HG02798 (cell line): Measurements from ENCODE around the gene IZUMO1R.
"Not testable (repeated sequence)": the region's sequence is repeated elsewhere in the genome, so short reads cannot be mapped to it uniquely, and the experiment has no call there.

Experiments used
- ATAC-seq: cut with Tn5 transposase; IDR thresholded peaks from one replicate; pipeline ENCODE4 v1.9.1; 2021; ENCODE audit warnings: mild to moderate bottlenecking; ENCODE audit not compliant: unreplicated experiment, poor library complexity

The IZUMO1R gene

DNA sequence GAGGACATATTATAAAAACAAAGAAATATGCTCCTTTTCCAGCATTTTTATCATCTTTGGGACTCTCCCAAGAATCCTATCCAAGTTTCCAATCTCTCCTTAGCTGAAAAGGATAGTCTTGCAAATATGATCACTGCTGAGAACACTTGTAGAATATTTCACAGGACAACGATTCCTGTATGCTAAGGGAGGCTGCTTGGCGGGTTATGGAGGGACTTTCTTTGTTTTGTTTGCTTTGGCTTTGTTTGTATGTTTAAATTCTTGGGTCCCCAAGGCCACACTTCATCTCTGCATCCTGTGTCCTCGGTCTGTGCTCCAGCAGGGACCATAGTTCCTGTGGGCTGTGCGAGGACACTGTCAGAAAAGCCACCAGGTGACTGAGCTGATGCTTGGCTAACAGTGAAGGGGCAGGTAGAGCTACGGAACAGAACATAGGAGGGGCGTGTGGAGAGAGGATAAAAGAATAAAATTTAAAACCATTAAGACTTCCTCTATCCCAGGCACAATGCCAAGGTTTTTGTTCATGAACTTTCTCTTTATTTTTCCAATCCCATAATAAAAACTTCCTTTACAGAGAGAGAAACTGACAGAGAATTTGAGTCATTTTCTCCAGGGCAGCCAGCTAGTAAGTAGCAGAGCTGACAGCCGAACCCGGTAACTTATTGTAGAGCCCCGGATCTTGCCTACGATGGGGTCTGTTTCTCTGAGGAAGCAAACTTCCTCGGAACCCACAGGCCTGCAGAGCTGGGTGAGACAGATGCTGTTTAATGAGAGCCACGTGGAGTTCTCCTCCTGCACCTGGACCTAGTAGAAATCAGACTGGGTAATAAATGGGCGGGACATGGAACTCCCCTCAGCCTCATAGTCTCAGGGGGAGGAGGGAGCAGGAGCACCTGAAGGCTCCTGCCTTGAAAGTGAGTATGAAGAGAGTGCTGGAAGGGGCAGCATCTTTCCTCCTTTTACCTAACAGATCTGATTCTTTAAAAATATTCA is at the start of gene IZUMO1R:
Gene IZUMO1R (plus strand): TSS at position 615 of the 993 bp plus-strand sequence. CDS start 1,057 bp downstream, outside the sequence.
- ATAC-seq: no peak

DNA sequence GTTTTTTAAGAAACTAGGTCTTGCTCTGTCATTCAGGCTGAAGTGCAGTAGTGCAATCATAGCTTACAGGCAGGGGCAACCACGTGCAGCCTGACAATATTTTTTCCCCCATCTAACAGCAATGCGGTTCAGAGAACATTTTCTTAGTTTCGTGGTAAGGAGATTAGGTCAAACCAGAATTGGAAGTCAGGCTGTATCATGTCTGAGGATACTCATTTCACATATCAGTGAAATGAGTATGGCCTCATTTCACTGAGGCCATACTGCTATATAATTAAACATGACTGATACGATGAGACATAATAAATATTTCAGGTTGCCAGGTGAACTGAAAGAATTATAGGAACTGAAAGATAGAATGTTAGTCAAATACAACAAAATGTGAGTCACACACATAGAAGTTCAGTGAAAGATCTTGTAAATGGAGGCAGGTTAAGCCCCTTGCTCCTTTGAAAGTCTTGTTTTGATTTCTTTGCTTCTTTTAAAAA is 32.5 kb upstream of the IZUMO1R start:
- ATAC-seq: peak; percentile 77

DNA sequence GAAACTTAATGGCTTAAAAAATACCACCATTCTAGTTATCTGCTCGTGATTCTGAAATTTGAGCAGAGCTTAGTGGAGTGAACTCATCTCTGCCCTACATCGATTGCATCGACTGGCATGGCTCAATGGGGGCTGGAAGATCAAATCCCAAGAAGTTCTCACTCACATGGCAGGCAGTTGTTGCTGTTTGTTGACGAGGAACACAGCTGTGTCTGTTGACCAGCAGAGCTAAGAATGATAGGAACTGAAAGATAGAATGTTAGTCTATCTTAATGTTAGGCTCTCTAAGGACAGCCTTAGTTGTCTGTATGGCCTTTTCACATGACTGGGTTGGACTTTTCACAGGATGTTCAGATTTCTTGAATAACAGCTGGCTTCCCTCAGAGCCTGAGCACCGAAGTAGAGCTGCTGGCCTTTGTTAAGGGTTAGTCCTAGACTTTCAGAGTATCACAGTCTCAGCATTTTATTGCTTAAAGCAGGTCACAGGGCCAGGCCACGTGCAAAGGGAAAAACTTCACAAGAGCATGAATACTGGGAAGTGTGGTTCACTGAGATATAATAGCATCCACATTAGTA is 31.6 kb upstream of the IZUMO1R start:
- ATAC-seq: peak; percentile 42

DNA sequence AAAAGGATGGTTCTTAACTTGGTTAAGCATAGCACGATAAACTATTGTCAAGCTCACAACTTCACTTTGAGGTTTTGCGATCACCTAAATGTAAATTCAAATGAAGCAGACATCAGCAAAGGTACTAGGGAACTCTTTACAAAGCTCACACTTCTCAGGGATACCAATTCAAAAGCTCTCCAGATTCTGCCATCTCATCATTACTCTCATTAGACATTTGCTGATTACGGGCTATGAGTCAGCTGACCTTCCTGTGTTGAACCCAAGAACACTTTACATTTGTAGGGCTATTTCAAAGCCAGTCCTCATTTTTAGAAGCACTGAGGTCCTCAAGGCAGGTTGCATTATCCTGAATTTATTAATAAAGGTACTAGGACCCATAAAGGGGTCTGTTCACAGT is 28.4 kb upstream of the IZUMO1R start:
- no peak for ATAC-seq

DNA sequence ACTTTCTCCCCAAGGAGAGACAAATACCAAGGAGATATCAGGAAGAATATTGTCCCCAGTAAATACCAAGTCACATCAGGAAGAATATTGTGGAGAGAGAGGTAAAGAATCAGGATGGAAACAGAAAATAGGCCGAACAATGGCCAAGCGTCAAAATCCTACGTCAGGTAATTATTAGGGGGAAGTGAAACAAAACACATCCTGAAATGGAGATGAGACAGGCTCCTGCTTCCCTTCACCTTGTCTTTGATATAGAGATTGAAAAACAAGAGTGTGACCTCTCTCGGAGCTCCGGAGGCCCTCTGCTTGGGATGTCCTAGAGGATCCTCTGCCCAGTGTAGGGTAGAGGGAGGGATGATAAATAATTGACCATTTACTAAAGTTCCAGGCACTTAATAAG is 27.4 kb upstream of the IZUMO1R start:
- ATAC-seq: no peak

DNA sequence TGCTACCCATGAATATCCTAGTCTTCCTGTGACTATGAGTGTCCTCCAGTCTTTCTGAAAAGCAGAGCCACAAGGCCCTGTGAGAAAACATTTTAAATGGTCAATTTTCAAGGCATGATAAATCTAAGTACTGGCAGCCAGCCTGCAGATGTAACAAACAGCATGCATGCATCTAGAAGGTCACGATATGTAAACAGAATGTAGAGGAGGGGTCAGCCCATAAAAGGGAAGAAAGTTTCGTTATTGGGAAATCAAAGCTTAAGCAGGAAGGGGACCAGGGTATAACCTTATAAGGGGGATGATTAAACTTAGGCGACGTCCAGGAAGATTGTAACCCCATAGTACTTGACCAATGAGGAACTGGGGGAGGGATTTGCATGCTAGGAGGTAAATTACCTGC is 26.2 kb upstream of the IZUMO1R start:
- ATAC-seq: not testable (repeated sequence)

DNA sequence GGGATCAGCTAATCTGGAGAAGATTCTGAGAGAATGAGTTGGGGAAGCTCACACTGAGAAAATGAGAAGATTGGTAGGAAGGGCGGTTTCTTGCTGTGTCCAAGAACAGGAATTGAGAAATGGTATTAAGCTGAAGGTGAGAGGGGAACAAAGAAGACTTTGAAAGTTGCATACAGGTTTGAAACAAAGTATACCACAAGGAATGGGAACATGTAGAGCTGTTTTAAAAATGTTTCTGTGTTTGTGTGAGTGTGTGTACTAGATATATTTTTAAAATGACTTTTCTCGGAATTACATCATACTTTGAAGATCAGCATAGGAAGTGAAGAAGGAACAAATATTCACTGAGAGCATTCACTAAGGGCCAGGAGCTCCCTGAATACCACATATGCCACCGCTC is 24.4 kb upstream of the IZUMO1R start:
- no peak for ATAC-seq

DNA sequence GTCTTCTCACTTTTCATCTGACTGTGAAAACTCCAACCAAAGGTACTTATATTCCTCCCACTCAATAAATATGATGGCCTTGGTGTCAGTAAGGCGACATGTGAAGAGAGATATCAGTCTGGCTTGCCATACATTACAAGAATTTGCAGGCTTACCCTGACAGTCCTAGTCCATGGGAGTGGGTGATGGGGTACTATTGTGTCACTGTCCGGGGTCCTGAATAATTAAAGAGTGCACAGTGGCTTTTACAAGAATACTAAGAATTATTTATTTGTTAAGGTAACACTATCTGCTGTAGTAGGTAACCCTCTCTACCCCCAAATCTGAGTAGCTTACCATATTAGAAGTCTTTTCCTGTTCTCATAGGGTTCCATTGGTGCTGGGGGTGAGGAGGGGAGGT is 23.1 kb upstream of the IZUMO1R start:
- ATAC-seq: no peak

DNA sequence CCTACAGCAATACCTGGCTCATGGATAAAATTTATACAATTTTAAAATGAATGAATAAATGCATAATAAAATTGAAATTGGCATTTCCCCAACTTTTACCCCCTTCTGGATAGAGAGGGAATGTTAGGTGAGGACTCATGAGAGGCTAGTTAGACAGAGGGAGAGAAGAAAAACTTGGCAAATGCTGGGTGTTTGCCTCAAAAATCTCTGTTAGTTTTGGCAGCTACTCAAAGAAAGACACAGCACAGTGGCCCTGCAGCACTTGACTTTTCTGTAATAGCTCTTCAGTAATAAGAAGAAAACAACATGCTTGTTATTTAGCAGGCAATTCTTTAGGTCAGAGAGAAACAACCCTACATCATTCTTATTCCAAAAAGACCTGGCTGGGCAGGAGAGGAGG is 20.7 kb upstream of the IZUMO1R start:
- ATAC-seq: no peak

DNA sequence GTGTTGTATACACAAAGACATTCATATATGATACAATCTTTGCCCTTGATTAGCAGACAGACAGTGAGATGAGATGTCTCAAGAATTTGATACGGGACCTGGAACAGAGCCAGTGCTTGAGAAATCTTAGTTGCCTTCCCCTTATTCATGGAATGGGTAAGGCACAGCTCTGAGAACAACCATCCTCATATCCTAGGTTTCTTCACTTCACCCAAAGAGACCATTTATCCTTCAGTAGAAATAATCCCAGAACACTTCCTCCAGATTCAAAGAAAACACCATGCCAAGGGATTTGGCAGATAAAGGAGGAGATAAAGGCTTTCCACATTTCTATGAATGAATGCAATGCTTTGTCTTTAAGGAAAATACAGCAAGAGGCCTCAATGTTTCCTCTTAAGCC is 8.8 kb upstream of the IZUMO1R start:
- ATAC-seq: no peak

DNA sequence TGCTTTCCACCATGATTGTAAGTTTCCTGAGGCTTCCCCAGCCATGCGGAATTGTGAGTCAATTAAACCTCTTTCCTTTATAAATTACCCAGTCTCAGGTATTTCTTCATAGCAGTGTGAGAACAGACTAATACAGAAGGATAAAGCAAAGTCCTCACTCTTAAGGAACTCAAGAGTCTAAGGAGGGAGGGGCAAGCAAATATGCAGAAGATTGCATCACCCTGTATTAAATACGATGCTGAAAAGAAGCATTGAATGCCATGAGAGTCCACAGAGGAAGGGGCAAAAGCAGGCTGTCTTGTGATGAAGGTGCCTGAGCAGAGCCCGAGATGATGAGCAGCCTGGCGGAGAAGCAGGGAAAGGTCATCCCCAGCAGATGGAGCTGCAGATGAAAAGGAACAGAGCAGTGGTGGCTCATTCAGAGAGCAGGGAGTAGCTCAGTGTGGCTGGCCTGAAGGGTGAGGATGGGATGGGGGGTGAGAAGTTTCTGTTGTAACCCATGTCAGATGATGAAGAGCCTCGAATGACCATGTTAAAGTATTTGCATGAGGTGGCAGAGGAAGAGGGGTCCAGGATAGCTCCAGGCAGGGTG is 6.3 kb upstream of the IZUMO1R start:
- no peak for ATAC-seq

DNA sequence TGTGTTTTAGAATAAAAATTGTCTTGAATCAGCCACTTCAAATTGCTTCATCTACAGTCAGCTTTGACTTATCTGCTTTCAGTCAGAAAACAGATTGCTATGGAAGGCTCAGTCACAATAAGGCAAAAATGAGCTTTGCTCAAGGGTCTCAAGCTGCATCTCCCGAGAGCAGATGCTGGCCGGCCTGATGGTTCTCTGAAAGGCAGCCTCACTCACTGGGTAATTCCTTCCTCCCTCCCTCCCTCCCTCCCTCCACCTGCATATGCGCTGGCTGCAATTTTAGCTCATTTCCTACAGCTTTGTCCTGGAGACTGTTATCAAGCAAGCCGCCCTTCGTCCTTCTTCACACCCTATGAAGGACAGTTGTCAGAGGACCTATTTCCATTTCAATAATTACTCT is 1.6 kb upstream of the IZUMO1R start:
- ATAC-seq: no peak

DNA sequence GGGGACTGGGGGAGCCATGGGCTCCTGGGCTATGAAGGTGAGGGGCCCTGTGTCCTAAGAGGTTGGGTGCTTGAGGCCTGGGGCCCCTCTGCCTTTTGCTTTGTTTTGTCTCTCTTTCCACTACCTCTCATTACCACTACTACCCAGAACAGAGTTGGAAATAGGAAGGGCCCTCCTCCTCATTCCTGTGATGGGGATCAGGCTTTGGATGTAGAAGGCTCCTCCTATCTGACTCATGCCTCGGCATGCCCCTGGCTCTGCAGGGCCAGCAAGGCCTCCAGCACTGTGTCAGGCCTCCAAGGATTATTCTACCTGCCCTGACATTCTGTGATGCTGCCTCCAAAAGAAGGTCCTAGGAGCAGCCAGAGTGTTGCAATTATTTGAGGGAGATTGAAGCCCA is 766 bp downstream of the IZUMO1R start:
- ATAC-seq: no peak

DNA sequence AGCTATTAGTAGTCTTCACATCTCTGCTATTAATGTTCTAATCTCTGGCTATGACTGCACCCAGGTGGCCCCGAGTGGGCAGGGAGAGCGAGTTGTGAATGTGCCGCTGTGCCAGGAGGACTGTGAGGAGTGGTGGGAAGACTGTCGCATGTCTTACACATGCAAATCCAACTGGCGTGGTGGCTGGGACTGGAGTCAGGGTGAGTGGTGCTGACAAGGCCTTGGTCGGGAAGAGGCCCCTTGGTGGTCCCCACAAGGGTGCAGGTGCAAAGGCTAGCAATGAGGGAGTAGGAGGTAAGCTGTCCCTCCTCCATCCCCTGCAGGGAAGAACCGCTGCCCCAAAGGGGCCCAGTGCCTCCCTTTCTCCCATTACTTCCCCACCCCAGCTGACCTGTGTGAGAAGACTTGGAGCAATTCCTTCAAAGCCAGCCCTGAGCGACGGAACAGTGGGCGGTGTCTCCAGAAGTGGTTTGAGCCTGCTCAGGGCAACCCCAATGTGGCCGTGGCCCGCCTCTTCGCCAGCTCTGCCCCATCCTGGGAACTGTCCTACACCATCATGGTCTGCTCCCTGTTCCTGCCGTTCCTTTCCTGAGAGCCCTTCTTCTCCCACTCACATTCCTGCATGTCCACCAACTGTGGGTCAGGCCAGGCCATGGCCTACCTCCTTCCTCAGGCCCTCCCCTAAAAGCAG is 2.9 kb downstream of the IZUMO1R start:
- ATAC-seq: no peak

DNA sequence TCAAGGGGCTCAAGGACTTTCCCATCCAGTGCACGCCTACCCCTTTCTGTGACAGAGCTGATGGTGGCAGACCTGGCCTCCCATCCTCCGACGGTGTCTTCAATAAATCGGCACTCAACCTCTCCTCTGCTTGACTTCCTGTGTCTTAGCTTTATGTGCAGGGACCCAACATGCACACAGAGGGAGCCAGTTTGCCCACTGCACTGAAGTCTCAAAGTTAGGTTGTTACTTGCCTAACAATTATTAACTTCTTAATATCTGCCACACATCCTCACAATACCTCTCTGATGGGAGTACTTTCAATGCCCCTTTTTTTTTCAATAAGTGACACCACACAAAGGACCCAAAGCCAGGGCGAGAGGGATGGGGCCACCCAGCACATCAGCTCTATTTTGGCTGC is 3.6 kb downstream of the IZUMO1R start:
- ATAC-seq: no peak

DNA sequence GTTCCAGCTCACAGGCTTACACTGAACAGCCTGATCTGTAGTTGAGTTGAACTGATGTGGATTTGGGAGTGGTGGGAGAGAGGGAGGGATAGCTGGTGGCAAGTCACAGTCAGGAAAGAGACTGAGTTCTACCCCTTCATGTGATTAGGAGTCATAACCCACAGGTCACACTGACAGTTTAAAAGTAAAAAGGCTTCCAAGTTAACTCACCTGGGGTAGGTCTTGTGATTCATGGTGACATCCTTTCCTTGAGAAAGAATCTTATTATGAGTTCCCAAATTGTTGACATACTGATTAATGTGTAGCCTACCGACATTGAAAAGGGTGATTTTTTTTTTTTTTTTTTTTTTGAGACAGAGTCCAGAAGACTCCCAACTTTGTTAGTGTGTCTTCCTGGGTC is 5.4 kb downstream of the IZUMO1R start:
- no peak for ATAC-seq

DNA sequence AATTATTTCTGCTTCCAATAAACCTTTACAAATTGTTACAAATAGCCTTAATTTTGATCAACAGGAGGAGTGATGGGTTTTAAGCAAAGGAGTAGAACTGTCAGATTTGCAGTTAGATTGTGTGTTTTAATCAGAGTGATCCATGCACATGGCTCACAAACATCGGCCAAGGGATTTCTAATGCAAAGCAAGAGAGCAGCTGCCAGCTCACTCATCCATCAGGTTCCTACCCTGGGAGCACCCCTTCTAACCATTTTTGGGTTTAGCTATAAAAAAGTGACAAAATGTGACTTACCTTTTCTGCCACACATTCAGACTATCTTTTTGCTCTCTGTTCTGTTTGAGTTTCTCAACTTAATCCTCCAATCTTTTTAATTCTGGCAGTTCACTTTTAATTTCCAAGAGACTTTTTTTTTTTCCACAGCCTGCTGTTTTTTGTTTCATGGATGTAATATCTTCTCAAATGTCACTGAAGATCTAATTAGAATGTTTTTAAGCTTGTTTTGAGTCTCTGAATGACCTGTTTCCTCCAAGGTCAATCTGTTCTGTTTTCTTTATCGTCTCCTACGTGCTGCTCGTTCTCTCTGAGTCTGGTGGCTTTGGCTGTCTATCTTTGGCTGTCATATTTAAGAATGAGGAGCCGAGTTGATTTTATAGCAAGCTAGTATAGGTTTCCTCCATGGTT is 6.0 kb downstream of the IZUMO1R start:
- ATAC-seq: no peak

DNA sequence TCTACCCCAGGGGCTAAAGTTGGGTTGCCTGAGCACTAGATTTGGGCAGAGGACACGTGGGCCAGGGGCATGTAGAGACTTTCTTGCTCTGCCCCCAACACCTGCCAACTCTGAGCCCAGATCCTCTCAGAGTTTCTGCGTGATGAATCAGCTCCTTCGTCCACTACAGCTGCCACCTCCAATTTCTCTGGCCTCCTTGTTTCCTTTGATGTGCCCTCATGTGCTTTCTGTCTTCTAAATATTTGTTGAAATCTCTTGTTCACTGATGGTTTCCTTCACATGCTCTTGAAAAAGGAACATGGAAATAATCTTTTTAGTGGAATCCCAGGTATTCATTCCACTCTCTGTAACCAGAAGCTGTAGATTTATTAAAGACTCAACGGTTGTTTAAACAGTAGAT is 8.0 kb downstream of the IZUMO1R start:
- no peak for ATAC-seq

DNA sequence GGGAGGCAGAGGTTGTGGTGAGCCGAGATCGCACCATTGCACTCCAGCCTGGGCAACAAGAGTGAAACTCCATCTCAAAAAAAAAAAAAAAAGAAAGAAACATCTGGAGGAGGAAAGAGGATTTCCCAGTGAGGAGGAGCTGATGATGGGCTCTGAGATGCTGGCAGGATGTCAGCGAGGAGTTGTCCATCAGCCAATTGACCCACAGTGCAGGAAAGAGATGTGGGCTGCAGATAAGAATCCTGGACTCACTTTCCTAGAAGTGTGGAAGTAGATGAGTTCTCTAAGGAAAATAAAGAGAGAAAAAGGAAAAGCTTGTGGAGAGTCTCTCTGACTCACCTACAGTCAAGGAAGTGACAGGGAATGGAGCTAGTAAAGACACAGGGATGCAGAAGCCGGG is 9.7 kb downstream of the IZUMO1R start:
- no peak for ATAC-seq

DNA sequence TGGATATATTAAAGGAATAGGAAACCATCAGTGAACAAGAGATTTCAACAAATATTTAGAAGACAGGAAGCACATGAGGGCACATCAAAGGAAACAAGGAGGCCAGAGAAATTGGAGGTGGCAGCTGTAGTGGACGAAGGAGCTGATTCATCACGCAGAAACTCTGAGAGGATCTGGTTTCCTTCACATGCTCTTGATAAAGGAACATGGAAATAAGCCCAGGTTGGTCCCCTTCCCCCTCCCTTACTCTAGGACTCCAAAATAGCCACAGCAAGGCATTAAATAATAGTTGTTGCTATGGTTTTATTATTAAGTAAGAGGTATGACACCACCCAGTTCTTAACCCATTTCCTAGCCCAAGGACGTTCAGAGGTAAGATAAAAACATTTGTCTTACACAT is 11.3 kb downstream of the IZUMO1R start:
- ATAC-seq: no peak
